VCaP (cell line): ENCODE data around the gene NUP133.
"Not testable (repeated sequence)": the region's sequence is repeated elsewhere in the genome, so short reads cannot be mapped to it uniquely, and the experiment has no call there.

ENCODE experiments used
- H3K27ac ChIP-seq: fragments of 450-650 bp; 2 replicates; pipeline ENCODE4 v1.5.1; 2017
- CTCF ChIP-seq: fragments of 450-650 bp; conservative IDR thresholded peaks from 2 replicates; pipeline ENCODE4 v1.5.1; 2017; ENCODE audit warnings: mild to moderate bottlenecking, moderate library complexity

The NUP133 gene

GRCh38 chr1:229479660-229480399, 28.3 kb downstream of the NUP133 start:
- no peak overlapping the region for H3K27ac ChIP-seq

GRCh38 chr1:229478852-229479251, 29.3 kb downstream of the NUP133 start:
- TF ChIP-seq CTCF = no peak
- no peak overlapping the region for H3K27ac ChIP-seq

More at GRCh38 chr1:229479660-229480399, 28.3 kb downstream of the NUP133 start:
- TF ChIP-seq CTCF = no peak

GRCh38 chr1:229475859-229476258, 32.3 kb downstream of the NUP133 start:
- H3K27ac ChIP-seq = not testable (repeated sequence)

DNA sequence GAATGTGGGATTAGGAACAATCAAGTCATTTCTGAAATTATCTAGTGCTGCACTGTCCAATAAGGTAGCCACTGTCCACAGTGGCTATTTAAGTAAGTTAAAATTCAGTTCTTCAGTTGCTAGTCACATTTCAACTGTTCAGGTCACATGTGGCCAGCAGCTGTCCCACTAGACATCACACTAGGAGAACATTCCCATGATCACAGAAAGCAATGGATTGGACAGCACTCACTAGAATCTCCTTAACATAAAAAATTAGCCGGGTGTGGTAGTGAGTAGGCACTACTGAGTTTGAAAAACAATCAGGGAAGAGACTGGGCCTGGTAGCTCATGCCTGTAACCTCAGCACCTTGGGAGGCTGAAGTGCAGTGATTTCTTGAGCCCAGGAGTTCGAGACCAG, 33.6 kb downstream of the NUP133 start:
- H3K27ac ChIP-seq = no peak overlapping the region
- TF ChIP-seq CTCF = no peak

DNA sequence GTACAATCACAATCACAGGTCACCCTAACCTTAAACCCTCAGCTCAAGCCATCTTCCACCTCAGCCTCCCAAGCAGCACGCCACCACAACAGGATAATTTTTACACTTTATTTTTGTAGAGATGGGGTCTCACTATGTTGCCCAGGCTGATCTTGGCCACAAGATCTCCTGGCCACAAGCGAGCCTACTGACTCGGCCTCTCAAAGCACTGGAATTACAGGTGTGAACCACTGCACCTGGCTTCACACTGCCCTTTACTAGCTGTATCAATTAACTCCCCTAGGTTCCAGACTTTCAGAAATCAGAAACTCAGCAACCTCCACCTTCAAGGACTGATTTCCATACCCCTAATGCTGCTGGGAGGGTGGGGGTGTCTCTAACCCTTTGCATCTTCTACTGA, 37.0 kb downstream of the NUP133 start:
- TF ChIP-seq CTCF = no peak
- no peak overlapping the region for H3K27ac ChIP-seq

GRCh38 chr1:229470406-229471043, 37.6 kb downstream of the NUP133 start:
- TF ChIP-seq CTCF = no peak
- H3K27ac ChIP-seq = no peak overlapping the region

- no peak overlapping the region for H3K27ac ChIP-seq
- no peak for TF ChIP-seq CTCF
These were observed 41.3 kb downstream of the NUP133 start for GRCh38 chr1:229466887-229467286.

GRCh38 chr1:229464672-229465071, 43.5 kb downstream of the NUP133 start:
- H3K27ac ChIP-seq = no peak overlapping the region
- TF ChIP-seq CTCF = no peak
